ENCODE measurements around the gene MCTP2. TPM values are rescaled to one million over a fixed set of nuclear protein-coding genes. Genes with fewer than 3 reads are reported as not detected.

The MCTP2 gene
- polyA plus RNA-seq, 1 experiment, result 18.1 TPM

DNA sequence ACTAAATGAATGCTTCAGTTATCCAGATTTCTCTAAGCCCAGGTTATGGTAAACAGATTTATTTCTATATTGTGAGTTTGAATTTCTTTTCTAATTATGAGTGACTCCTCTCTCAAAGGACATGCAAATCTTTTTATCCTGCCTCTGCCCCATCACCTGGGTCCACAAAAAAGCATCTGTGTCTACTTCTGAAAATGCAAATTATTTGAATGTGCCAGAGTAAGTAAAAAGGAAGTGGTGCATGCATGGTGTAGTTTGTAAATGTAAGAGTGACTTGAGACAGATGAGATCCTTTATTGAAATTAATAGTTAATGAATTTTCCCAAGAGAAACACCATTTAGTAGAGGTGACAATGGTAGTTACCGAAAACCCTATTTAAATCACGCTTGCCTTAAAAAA lies 26.9 kb downstream of the MCTP2 start:
- CTCF ChIA-PET, result no interaction called here
- Histone ChIP-seq H3K27ac (ENCODE audit: low read depth, low read length) (no peak overlapping the region), H3K27me3 (ENCODE audit: control insufficient read depth, insufficient read depth, low read length) (no peaks in the 10 kb centered on the region), H3K9me3 (ENCODE audit: control insufficient read depth, insufficient read depth, low read length) (no peaks in the 10 kb centered on the region), H3K4me3 (ENCODE audit: low read depth, low read length) (no peak overlapping the region)
- DNase-seq (ENCODE audit: low read depth, low spot score), result no peak
- POLR2A ChIA-PET, result no interaction called here
- TF ChIP-seq, protein P1, sequence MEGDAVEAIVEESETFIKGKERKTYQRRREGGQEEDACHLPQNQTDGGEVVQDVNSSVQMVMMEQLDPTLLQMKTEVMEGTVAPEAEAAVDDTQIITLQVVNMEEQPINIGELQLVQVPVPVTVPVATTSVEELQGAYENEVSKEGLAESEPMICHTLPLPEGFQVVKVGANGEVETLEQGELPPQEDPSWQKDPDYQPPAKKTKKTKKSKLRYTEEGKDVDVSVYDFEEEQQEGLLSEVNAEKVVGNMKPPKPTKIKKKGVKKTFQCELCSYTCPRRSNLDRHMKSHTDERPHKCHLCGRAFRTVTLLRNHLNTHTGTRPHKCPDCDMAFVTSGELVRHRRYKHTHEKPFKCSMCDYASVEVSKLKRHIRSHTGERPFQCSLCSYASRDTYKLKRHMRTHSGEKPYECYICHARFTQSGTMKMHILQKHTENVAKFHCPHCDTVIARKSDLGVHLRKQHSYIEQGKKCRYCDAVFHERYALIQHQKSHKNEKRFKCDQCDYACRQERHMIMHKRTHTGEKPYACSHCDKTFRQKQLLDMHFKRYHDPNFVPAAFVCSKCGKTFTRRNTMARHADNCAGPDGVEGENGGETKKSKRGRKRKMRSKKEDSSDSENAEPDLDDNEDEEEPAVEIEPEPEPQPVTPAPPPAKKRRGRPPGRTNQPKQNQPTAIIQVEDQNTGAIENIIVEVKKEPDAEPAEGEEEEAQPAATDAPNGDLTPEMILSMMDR (IDR thresholded peaks at IDR 0.05; ENCODE audit: low read depth, low read length), result no peak

DNA sequence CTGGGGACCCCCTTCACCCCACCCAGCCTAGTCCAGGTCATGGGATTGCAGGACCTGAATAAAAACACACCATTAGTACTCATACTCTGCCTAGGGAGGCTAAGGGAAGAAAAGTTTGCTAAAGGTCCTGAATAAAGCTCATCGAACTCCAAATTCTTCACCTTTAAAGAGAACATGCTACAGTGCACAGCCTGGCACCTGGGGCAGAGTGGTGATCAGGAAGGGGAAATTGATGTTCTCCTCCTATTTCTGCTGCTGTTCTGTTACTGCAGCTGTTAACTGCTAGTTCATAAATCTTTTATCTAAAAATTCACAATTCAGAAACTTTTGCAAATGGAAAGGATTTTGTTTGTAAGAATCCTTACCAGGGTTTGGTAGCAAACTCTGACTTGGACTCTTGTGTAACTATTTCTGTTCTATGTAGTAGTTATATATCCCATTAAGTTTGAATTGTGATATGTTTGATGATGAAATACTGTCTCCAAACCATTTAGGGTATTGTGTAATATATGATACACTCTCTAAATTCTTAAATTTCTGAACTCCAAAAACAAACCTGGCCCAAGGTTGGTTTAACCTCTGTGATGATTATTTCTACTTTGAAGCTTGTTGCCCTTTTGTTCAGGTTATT lies 27.9 kb downstream of the MCTP2 start:
- POLR2A ChIA-PET, result no interaction called here
- H3K27me3 ChIP-seq (ENCODE audit: control insufficient read depth, insufficient read depth, low read length), result no peaks in the 10 kb centered on the region
- CTCF ChIA-PET, result no interaction called here
- DNase-seq (ENCODE audit: low read depth, low spot score), result no peak
- no peak overlapping the region for H3K4me3 ChIP-seq (ENCODE audit: low read depth, low read length)
- no peak overlapping the region for H3K27ac ChIP-seq (ENCODE audit: low read depth, low read length)
- TF ChIP-seq, protein P1 (IDR thresholded peaks at IDR 0.05; ENCODE audit: low read depth, low read length), result no peak
- no peaks in the 10 kb centered on the region for H3K9me3 ChIP-seq (ENCODE audit: control insufficient read depth, insufficient read depth, low read length)

DNA sequence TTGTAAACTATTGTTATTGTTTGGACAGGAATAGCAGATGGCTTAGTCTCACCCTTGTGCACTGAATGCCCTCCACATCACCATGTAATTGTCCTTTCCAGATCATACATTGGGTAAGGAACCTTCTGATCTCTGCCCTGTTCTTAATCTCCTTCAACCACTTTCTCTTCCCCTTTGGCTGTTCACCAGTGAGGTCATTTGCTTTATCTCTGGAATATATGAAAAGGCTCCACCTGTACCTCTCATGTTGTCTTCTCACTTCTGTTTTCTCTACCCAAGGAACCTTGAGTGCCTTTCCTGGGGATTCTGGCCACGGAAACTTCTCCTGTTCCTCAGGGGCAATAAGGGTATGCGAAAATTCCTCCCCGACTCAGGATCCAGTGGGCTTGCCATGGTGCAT lies 28.5 kb downstream of the MCTP2 start:
- ChIA-PET CTCF (no interaction called here), POLR2A (no interaction called here)
- H3K27me3 ChIP-seq (ENCODE audit: control insufficient read depth, insufficient read depth, low read length), result no peaks in the 10 kb centered on the region
- H3K9me3 ChIP-seq (ENCODE audit: control insufficient read depth, insufficient read depth, low read length), result no peaks in the 10 kb centered on the region
- no peak for DNase-seq (ENCODE audit: low read depth, low spot score)
- no peak overlapping the region for H3K4me3 ChIP-seq (ENCODE audit: low read depth, low read length)
- no peak overlapping the region for H3K27ac ChIP-seq (ENCODE audit: low read depth, low read length)
- TF ChIP-seq, protein P1 (IDR thresholded peaks at IDR 0.05; ENCODE audit: low read depth, low read length), result no peak

DNA sequence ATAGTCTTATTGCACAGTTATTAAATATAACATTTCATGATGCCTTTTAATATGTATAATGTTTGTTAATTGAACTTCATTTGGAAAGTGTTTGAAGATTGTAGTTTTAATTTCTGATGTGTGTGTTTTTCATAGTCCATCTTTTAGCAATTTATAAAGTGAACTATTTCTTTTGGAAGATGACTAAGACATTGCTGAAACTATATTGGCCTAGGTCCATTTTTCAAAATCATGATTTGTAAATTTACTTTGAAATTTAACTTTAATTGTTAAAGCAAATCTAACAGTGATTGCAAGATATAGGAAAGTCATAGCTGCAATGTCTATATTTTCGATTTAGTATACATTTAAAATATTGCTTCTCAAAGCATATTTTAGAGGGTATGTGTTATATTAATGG lies 30.8 kb downstream of the MCTP2 start:
- no peak overlapping the region for H3K27ac ChIP-seq (ENCODE audit: low read depth, low read length)
- TF ChIP-seq, protein P1 (IDR thresholded peaks at IDR 0.05; ENCODE audit: low read depth, low read length), result no peak
- H3K27me3 ChIP-seq (ENCODE audit: control insufficient read depth, insufficient read depth, low read length), result no peaks in the 10 kb centered on the region
- no peaks in the 10 kb centered on the region for H3K9me3 ChIP-seq (ENCODE audit: control insufficient read depth, insufficient read depth, low read length)
- H3K4me3 ChIP-seq (ENCODE audit: low read depth, low read length), result no peak overlapping the region
- ChIA-PET POLR2A (no interaction called here), CTCF (interaction anchor here (2.8 kb wide), 1 partner anchor 62 kb away, joined by 8 read pairs; no protein-coding TSS in a partner anchor)
- DNase-seq (ENCODE audit: low read depth, low spot score), result no peak

DNA sequence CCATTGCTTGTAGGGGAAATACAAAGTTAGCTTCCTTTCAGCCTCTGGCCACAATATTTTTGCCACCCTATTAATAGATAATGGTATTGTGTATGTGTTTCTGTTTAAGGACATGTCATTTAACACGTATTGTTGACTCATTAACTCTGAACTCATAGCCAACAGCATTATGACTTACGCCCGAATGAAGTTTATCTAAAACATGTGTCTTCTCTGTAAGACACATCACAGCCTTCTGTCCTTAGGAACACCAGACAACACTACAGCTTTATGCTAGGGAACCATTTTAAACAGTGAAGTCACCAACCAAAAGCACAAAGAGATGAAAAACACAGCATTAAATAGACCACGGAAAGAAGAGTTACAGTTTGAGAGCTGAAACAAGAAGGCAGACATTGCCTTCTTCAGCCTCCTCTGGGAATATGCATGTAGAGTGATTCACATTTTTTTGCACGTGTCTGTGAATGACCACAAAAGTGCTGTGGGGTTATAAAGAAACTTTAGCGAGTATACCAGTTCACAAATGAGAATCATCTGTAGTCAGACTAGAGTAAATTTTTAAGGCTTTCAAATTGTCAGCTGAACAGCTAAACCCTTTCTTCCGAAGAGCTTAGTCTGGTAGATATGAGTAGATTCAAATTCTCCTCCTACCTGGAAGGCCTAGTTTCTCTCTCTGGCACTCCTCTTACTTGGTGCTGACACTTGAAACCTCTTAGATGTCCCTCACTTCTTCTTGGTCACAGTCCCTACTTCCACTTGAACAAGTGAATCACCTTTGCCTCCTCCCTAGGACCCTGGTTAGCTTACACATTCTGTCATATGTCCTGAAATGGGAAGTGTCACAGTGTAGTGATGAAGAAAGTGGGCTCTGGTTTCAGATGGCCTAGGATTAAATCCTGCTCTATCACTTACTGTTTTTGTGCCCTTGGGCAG lies 32.2 kb downstream of the MCTP2 start:
- H3K27me3 ChIP-seq (ENCODE audit: control insufficient read depth, insufficient read depth, low read length), result no peaks in the 10 kb centered on the region
- no peak overlapping the region for H3K27ac ChIP-seq (ENCODE audit: low read depth, low read length)
- CTCF ChIA-PET, result interaction anchor here (0.6 to 2.8 kb wide), 2 partner anchors 61 to 78 kb away, joined by 3 to 8 read pairs; no protein-coding TSS in a partner anchor
- TF ChIP-seq, protein P1 (IDR thresholded peaks at IDR 0.05; ENCODE audit: low read depth, low read length), result no peak
- H3K4me3 ChIP-seq (ENCODE audit: low read depth, low read length), result no peak overlapping the region
- no peaks in the 10 kb centered on the region for H3K9me3 ChIP-seq (ENCODE audit: control insufficient read depth, insufficient read depth, low read length)
- DNase-seq (ENCODE audit: low read depth, low spot score), result no peak
- POLR2A ChIA-PET, result no interaction called here
